Measurements from ENCODE around the gene TSC22D4. TPM values are rescaled to one million over a fixed set of nuclear protein-coding genes. Genes with fewer than 3 reads are reported as not detected.

TSC22D4 gene
- polyA plus RNA-seq, 2 of the 4 experiments (the other 2 are of a cell fraction) = 7.9 to 28.9 TPM

DNA sequence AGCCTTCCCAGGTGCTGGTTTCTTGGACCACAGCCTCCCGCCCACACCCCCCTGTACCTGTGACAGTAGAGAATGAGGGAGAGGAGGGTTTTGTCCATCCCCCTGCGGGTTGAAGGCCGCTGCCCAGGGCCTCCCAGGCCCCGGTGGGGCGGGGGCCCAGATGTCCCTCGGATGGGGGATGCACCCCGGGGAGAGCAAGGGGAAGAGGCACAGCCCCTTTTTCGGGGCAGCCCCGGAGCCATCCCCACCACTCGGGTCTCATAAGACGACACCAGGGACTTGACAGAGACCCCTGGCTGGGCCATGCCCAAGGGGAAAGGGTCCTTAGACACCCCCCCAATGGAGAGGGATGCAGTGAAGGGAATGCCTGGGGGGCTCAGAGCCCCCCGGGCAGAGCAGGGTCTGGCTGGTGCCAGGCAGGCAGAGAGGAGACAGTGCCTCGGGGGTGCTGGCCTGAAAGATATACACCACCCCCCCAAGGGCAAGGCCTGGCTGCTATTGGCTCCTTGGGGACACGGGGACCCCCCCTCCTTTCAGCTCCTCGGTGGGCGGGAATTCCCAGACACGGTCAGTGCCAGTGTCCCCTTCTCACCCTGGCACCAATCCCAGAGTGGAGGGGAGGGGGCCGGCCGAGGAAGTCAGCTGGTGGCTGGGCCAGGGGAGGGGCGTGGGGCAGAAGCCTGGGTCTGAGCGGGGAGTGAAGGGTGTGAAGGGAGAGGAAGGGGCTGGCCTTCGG, 11.2 kb downstream of the TSC22D4 start (continued):
- no peak for TF ChIP-seq EHF (CRISPR knock-in tag; IDR thresholded peaks at IDR 0.05)

DNA sequence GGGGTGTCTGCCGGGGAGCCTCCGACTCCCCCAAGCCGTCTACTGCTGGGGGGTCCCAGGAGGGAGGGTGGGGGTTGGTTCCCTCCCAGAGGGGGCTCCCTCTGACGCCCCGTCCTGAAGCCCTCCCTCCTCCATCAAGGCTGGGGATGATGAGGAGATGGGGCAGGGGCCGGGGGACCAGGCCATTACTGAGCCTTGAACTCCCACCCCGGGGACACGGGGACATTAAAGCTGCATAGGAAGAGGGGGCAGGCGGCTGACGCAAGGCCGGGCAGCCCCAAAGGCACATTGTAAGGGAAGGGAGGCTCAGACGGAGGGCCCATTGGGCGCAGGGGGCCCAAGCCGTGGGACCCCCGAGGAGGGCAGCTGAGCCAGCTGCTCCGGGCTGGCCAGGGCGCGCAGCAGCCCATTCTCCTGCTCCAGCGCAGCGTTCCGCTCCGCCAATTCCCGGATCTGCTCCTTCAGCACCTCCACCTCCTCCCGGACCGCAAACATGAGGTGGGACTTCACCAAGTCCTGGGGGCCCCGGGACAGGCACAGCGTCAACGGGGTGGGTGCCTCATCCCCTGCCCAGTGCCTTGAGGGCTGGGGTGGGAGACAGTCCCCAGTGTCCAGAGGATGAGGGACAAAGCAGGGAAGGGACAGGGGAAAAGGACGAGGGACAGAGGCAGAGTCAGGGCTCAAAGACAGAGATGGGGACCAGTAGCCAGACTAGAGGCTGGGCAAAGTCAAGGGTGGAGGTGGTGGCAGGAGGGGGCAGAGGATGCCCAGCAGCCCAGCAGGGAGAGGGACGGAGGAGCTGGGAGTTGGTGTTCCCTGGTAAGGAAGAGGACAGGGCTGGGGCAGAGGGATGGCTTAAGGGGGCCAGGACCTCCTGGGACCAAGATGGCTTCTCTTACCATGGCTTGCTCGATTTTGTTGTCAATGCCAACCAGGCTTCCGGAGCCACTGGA, 12.1 kb downstream of the TSC22D4 start:
- H3K9me3 ChIP-seq = no peaks in the 10 kb centered on the region
- TF ChIP-seq TFCP2L1 (CRISPR knock-in tag; IDR thresholded peaks at IDR 0.05) (no peak), EHF (CRISPR knock-in tag; IDR thresholded peaks at IDR 0.05) (no peak), ZC3H11A (IDR thresholded peaks at IDR 0.05) (no peak), ZFP36 (IDR thresholded peaks at IDR 0.05; ENCODE audit: borderline replicate concordance, partially characterized antibody) (no peak), HDAC2 (IDR thresholded peaks at IDR 0.05) (no peak), MYC (IDR thresholded peaks at IDR 0.05; ENCODE audit: borderline replicate concordance, low read length) (no peak), CBX8 (IDR thresholded peaks at IDR 0.05) (no peak), NPAS2 (CRISPR knock-in tag; IDR thresholded peaks at IDR 0.05; ENCODE audit: borderline replicate concordance) (no peak), MAZ (IDR thresholded peaks at IDR 0.05; ENCODE audit: borderline replicate concordance, low read depth, low read length) (no peak), HOXB5 (CRISPR knock-in tag; IDR thresholded peaks at IDR 0.05) (no peak), ESRRA (IDR thresholded peaks at IDR 0.05; ENCODE audit: borderline replicate concordance, low read length) (no peak), HEYL (CRISPR knock-in tag; IDR thresholded peaks at IDR 0.05) (no peak), KDM1A (IDR thresholded peaks at IDR 0.05; ENCODE audit: low read depth) (no peak), NFE2L2 (conservative IDR thresholded peaks at IDR 0.05; ENCODE audit: low read length) (no peak), ZSCAN20 (CRISPR knock-in tag; IDR thresholded peaks at IDR 0.05) (no peak)
- TF ChIP-seq, protein P1, sequence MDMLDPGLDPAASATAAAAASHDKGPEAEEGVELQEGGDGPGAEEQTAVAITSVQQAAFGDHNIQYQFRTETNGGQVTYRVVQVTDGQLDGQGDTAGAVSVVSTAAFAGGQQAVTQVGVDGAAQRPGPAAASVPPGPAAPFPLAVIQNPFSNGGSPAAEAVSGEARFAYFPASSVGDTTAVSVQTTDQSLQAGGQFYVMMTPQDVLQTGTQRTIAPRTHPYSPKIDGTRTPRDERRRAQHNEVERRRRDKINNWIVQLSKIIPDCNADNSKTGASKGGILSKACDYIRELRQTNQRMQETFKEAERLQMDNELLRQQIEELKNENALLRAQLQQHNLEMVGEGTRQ (IDR thresholded peaks at IDR 0.05) = no peak
- DNase-seq (ENCODE audit: low read depth in 1 of 2, low spot score in 1 of 2) (no peak), ATAC-seq (no peak), FAIRE-seq (no peak)
- H3K4me1 ChIP-seq = peaks cover 5% of the 10 kb centered on the region; the same call in 2 of the 3 replicates
- no peak overlapping the region for H3K27ac ChIP-seq
- ChIA-PET POLR2A (no interaction called here), CTCF (interaction anchor here (7.5 to 11.9 kb wide), 2 partner anchors 13 to 95 kb away, joined by 127 to 273 read pairs; partner anchors contain the start of genes NYAP1 and TSC22D4)
- WGBS (ENCODE audit: missing lambda C conversion rate) = 91% methylated on average over 25 of the region's 32 CpGs
- no peak overlapping the region for H3K4me3 ChIP-seq
- H3K4me2 ChIP-seq = no peak overlapping the region

DNA sequence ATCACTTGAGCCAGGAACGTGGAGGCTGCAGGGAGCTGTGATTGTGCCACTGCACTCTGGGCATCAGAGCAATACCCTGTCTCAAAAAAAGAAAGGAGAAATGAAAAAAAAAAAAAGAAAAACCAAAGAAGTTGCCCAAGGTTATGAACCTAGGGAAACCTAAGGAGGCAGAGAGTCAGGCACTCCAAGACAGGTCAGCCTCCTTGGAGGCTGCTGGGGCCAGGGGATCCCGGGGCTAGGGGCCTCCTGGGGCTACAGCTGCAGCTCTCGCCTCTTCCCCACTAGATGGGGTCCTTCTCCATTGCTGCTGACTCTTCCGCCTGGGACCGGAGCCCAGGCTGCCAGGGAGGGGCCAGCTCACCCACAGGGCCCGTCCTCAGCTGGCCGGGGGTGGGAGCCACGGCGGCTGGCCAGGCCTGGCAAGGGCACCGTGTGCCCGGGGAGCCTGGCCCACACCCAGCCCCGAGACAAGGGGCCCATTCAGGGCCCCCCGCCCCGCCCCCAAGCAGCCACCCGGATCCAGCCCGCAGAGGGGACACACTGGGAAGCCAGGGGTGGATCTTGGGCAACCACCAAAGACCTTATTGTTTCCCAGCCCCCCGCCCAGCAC, 13.2 kb downstream of the TSC22D4 start:
- FAIRE-seq = no peak
- CTCF ChIA-PET = interaction anchor here (0.6 to 11.9 kb wide), 18 partner anchors 9 to 386 kb away, joined by 3 to 273 read pairs (median 3); partner anchors contain the start of genes NYAP1, SLC12A9 and TSC22D4
- H3K27ac ChIP-seq = peak overlapping the region in 1 of 2 experiments; percentile 58; a peak in 3 of 6 replicates
- POLR2A ChIA-PET = interaction anchor here (0.8 to 1.0 kb wide), 2 partner anchors 14 to 37 kb away, joined by 3 to 6 read pairs; partner anchors contain the start of genes MEPCE and ZCWPW1
- peaks cover 5% of the 10 kb centered on the region; the same call in 2 of the 3 replicates for H3K4me1 ChIP-seq
- H3K9me3 ChIP-seq = no peaks in the 10 kb centered on the region
- DNase-seq (ENCODE audit: low read depth in 1 of 2, low spot score in 1 of 2) = peak; percentile 58 to 65
- ATAC-seq = peak; percentile 70 to 87
- WGBS (ENCODE audit: missing lambda C conversion rate) = 53% methylated on average over 8 of the region's 17 CpGs
- peak overlapping the region; percentile 38; the same call in 2 of the 3 replicates for H3K4me2 ChIP-seq
- no peak overlapping the region for H3K4me3 ChIP-seq
- TF ChIP-seq HEYL (CRISPR knock-in tag; IDR thresholded peaks at IDR 0.05) = no peak
- TF ChIP-seq JUNB (IDR thresholded peaks at IDR 0.05) = no peak
- TF ChIP-seq SREBF2 (IDR thresholded peaks at IDR 0.05) = no peak
- no peak for TF ChIP-seq KDM5A (IDR thresholded peaks at IDR 0.05)
- peak; percentile 42 to 50; a peak in 3 of 5 replicates for TF ChIP-seq RAD21 (conservative IDR thresholded peaks at IDR 0.05 in 1 of 2, IDR thresholded peaks at IDR 0.05 in 1 of 2)
- TF ChIP-seq, protein P2, sequence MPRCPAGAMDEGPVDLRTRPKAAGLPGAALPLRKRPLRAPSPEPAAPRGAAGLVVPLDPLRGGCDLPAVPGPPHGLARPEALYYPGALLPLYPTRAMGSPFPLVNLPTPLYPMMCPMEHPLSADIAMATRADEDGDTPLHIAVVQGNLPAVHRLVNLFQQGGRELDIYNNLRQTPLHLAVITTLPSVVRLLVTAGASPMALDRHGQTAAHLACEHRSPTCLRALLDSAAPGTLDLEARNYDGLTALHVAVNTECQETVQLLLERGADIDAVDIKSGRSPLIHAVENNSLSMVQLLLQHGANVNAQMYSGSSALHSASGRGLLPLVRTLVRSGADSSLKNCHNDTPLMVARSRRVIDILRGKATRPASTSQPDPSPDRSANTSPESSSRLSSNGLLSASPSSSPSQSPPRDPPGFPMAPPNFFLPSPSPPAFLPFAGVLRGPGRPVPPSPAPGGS (IDR thresholded peaks at IDR 0.05) = no peak
- TF ChIP-seq, protein P3, sequence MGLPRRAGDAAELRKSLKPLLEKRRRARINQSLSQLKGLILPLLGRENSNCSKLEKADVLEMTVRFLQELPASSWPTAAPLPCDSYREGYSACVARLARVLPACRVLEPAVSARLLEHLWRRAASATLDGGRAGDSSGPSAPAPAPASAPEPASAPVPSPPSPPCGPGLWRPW (IDR thresholded peaks at IDR 0.05) = no peak
- TF ChIP-seq, protein P4, sequence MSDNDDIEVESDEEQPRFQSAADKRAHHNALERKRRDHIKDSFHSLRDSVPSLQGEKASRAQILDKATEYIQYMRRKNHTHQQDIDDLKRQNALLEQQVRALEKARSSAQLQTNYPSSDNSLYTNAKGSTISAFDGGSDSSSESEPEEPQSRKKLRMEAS (IDR thresholded peaks at IDR 0.05) = no peak
- peak; percentile 33; the same call in 1 of the 3 replicates for TF ChIP-seq SMC3 (IDR thresholded peaks at IDR 0.05)
- no peak for TF ChIP-seq HOXA7 (CRISPR knock-in tag; IDR thresholded peaks at IDR 0.05)
- TF ChIP-seq ZFP36 (IDR thresholded peaks at IDR 0.05; ENCODE audit: borderline replicate concordance, partially characterized antibody) = no peak
- TF ChIP-seq BHLHE40 (IDR thresholded peaks at IDR 0.05; ENCODE audit: low read depth, low read length) = no peak
- TF ChIP-seq RCOR1 (IDR thresholded peaks at IDR 0.05; ENCODE audit: low read depth, low read length) = no peak
- no peak for TF ChIP-seq RFX5 (IDR thresholded peaks at IDR 0.05)
- TF ChIP-seq MAZ (IDR thresholded peaks at IDR 0.05; ENCODE audit: borderline replicate concordance, low read depth, low read length) = no peak
- TF ChIP-seq, protein P5, sequence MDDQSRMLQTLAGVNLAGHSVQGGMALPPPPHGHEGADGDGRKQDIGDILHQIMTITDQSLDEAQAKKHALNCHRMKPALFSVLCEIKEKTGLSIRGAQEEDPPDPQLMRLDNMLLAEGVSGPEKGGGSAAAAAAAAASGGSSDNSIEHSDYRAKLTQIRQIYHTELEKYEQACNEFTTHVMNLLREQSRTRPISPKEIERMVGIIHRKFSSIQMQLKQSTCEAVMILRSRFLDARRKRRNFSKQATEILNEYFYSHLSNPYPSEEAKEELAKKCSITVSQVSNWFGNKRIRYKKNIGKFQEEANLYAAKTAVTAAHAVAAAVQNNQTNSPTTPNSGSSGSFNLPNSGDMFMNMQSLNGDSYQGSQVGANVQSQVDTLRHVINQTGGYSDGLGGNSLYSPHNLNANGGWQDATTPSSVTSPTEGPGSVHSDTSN (IDR thresholded peaks at IDR 0.05) = 0 out of 2 replicates have a peak, but pooled peaks have one; percentile 34
- TF ChIP-seq HOXB13 (CRISPR knock-in tag; IDR thresholded peaks at IDR 0.05; ENCODE audit: low read depth) = no peak
- TF ChIP-seq CBX8 (IDR thresholded peaks at IDR 0.05) = no peak

Data from A549 (cell line).